Stimulated activated CD8-positive, alpha-beta memory T cell treated with anti-CD3 and anti-CD28 coated beads, Interleukin-15, amount 100 ng/mL, for 4 hours (primary cell): ENCODE data around the gene MRPL36.
"Not testable (repeated sequence)": the region's sequence is repeated elsewhere in the genome, so short reads cannot be mapped to it uniquely, and the experiment has no call there.

Experiments used
- DNase-seq, 2 donors: peaks; one replicate each; pipeline ENCODE4 v3.0.0-alpha.2; 2020; ENCODE audit warnings: low read depth in 2 of 2

MRPL36 gene

DNA sequence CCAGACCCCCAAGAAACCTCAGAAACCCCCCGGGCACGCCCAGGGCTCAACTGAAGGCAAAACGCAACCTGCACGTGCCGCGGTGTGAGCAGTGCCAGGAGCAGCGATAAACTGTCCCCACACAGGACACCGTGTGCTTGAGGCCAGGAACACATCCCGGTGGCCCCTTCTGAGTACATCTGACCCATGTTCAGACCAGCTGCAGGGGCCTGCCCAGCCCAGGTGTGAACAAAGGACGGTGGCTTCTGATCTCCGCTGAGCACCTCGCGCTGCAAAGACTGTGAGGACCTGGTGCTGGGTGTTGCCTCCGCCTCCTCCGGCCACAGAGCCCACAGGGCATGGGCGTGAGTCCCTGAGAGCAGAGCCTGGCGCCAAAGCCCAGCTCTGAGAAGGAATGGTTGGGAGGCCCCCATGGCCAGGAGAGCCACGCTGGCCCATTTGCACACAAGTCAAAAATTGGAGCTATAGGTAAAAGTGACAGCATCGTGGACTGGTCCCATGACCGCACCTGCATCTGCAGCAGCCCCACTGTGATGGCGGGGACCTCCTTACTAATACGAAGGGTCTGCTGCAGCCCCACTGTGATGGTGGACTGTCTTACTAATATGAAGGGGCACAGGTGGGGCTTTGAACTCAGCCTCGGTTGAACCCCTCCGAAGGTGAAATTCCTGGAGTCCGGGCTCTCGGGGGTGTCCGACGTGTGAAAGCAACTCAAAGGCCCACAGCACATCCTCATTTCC, 33.0 kb upstream of the MRPL36 start:
- DNase-seq: no peak

DNA sequence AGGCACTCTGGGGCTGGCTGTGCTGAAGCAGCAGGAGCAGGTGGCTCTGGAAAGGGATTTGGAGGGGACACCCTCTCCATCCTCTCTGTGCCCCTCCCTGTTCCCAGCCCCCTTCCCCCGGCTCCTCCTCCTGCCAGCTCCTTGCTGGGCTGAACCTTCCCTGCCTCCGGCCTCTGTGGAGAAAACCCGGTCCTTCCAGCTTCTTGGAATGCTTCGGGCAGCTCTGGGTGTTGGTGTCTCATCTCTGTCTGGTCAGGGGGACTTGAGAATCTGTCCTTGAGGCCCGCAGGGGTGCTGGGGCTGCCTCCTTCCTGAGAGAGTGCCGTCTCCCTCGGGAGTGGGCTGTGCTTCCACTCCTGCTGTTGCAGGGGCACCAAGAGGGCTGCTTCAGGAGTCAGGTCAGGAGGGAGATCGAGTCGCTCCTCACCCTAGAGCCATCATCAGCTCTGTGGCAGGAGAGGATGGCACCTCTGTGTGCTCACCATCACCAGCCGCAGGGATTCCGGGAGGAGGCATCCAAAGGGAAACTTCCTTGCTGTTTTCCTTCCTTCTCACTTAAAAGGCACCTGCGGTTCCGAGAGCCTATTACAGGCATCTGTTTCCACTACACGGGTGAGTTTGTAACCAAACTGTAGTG, 32.2 kb upstream of the MRPL36 start:
- DNase-seq: no peak

DNA sequence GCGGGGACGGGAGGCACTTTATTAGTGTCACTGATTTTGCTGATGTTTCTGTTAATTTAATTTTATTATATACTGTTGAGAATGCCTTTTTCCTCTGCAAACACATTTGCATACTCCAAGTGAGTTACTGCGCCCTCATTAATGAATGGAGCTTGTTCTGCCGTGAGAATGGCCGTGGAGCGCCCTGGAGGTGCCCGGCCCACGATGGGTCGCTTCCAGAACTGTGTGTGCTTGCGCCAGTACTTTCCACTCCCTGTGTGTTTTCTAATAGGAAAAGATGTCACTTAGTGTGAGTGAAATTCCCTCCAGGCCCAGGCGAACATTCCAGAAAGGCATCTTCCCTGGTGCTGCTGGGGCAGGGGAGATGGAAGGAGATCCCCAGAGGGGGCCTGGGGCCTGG, 31.6 kb upstream of the MRPL36 start:
- DNase-seq: no peak

DNA sequence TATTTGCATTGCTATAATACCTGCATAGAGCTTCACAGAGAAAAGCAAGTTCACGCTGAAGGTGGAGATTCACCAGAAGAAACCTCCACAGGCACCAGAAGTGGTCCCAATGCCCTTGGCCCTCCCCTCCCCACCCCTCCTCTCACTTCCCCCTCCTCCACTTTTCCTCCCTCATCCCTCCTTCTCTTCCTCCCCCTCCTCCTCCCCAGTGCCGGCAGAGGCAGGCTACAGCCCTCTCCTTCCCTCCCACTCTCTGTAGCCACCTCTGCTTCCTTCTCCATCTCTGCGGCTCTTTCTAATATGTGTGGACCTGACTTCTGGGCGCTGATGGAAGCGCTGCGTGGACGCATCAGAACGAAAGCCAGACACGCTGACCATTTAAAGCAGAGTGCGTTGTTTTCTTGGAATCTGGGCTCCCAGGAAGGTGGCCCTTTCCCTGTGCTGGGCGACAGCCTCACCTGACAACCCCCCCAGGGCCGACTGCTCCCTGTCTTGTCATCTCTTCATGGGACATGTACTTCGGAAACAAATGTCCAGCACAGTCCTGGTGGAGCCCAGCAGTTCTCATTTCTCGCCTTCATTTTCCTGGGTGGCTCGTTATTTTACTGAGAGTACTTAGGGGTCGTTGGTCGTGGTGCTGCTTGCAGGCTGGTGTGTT, 31.1 kb upstream of the MRPL36 start:
- no peak for DNase-seq

DNA sequence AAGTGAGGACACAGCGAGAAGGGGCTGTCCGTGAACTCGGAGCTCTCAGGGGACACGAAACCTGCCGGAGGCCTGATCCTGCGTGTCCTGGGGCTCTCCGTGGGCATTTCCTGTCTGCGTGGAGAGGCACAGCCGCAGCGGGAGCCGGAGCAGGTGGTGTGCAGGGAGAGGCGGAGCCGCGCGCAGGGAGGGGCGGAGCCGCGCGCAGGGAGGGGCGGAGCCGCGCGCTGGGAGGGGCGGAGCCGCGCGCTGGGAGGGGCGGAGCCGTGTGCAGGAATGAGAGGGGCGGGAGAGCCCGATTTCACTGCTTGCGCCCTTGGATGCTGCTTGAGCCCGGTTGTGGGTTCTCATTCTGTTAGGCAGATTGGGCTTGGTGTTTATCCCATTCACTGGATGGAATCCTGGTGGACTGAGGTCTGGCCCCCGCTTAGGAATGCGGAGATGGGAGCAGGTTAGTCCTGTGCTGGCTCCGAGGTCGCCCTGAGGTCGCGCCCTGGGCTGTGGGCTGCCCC, 28.3 kb upstream of the MRPL36 start:
- DNase-seq: no peak

DNA sequence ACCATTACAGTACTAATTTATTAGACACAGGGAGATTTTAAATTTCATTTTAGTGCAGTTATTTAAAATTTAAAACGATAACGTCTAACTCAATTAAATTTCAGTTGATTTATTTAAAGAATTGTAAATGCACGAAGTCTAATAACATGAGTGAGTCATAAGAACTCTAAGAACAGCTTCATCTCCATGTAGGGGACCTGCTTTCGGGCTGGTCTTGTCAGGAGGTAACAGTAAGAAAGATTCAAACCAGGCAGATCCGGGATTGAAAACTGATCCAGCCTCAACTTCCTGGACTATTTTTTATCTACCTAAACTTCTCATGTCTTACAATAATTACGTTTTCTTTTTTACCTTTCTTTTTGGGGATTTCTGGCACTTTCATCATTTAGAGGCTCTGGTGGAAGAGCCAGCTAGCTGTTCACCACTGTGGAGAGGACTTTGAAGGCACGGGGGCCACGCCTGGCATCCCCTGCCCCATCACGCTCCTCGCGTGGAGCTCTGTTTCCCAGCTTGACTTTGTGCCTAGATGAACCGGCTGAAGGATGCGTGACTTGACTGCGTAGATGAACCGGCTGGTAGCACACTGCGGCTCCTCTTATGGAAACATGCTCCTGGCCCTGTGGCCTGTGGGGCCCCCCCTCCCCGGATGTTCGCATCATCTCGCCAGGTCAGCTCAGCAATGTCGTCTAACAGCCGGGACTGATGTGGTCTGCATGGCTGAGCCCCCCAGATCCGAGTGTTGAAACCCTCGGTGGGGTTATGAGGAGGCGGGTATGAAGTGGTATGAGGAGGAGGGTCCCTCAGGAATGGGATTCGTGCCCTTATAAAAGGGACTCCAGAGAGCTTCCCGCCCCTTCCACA, 27.6 kb upstream of the MRPL36 start:
- DNase-seq: no peak

DNA sequence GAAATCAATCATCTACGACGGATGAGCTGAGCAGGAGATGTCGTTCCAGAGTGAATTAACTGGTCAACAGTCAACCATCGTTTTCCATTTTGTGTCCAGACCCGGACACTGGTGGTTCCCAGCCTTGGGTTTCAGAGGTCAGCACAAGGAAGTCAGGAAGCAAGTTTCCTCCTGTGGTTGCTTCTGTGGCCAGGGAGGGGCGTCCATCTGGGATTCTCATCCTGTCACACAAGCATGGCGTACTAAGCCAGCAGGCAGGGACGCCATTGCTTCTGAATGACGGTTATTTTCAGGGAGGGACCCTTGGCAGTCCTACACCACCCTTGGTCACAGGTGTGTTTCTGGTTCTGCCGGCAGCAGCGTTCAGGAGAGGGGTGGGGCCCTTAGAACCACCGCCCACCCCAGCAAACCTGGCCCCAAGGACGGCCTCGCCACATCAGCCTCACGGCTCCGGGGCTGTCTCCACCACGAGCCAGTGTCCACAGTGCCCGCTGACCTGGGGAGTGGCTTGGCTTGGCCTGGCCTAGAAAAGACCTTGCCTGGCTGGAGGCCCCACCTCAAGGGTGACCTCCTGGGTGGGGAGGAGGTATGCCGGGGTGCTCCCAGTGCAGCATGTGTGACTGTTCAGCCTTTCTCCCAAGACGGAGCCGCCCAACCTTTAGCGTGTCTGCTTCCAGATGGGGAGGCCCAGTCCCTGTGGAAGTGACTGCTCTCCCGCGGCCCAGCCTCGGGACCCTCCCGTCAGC, 26.8 kb upstream of the MRPL36 start:
- no peak for DNase-seq

DNA sequence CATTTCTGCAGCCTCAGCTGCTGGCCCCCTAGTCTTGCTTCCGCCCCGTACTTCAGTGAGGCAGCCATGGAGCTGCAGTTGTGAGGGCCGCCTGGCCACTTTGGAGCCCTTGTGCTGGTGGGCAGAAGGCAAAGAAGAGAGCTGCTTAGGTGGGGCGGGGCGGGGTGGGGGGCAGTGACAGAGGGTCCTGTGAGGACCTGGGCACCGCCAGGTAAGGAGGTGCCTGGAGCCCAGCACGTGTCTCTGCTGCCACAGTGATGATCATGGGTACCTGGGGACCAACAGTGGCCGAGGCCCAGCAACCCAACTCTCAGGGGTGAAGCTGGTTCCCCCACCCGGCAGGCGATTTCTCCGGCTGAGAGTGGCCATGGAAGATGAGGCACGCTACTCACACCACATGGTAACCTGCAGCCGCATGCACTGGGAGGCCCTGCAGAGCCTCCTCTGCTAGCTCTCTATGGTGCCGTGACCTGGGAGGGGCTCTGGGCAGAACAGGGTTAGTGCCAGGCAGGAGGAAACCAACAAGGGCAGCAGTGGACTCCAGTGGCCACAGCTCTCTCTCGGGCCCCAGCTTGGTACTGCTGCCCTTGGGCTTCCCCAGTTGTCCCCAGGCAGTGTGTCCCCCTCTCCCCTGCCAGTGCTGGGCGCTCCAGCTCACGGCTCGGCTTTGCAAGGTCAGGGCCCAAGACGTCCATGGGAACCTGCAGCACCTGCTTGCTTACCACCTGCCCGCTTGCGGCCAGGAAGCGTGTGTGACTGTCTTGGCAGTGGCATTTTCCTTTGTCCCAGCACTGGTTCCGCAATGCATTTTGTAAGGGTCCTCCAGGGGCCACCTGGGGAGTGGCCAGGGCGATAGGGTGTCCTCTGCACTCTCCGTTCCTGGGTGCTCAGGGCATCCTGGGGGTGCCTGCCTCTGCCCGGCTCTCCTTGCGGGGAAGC, 25.5 kb upstream of the MRPL36 start:
- DNase-seq: no peak

DNA sequence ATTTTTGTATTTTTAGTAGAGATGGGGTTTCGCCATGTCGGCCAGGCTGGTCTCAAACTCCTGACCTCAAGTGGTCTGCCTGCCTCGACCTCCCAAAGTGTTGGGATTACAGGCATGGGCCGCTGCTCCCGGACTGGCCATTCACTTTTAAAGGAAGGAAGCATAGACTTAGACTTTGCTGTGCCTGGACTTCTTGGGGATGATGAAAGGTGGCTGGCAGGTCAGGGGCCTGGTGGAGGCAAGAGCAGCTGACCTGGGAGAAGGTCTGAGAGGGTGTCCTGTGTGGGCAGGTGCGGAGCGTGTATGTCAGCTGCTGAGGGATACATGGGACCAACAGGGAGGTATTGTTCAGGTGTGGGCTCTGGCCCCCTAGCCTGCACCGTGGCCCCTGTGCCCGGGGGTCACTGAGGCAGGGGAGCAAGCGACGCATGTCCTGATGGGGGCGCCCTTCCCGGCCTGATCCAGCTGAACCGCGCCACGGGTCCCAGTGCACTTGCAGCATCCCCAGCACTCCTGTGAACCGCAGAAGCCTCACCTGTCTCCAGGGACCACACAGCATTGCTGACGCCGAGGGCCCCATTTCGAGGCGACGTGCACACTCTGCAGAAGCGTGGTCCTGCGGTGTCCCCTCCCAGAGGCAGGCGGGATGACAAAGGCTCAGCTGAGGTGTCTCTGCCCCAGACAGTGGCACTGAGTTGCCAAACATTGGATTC, 24.6 kb upstream of the MRPL36 start:
- no peak for DNase-seq

DNA sequence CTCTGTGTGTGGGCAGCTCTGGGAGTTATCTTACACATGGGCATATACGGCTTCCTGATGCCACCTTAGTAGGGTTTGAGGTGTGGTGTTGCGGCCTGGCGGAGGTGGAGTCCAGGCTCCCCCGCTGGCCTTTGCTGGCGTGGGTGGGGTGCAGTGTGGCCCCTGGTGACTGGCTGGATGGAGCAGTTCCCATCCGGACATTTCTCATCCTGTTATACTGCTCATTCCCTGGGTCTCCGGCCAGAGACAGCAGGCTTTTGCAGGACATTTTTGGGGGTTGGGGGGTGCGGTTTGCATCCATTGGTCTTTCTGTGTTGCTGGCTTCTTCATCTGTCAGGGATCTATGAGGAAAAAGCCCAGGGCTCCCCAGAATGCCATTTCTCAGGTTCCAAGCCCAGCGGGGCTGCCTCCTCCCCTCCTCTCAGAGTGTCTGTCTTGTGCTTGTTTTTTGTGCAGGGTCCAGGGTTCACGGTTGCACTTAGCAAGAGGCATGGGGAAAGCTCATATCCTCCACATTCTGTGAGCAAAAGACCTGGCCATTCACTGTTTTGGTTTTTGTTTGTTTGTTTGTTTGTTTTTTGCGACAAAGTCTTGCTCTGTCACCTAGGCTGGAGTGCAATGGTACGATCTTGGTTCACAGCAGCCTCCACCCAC, 23.9 kb upstream of the MRPL36 start:
- no peak for DNase-seq

DNA sequence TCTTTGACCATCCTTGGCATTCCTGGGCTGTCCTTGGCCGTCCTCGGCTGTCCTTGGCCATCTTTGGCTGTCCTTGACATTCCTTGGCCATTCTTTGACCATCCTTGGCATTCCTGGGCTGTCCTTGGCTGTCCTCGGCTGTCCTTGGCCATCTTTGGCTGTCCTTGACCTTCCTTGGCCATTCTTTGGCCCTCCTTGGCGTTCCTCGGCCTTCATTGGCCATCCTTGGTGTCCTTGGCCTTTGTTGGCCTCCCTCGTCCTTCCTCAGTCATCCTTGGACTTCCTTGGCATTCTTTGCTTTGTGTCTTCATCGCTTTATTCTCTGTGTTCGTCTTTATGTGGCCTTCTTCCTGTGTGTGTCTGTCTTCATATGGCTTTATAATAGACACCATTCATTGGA, 22.2 kb upstream of the MRPL36 start:
- no peak for DNase-seq

DNA sequence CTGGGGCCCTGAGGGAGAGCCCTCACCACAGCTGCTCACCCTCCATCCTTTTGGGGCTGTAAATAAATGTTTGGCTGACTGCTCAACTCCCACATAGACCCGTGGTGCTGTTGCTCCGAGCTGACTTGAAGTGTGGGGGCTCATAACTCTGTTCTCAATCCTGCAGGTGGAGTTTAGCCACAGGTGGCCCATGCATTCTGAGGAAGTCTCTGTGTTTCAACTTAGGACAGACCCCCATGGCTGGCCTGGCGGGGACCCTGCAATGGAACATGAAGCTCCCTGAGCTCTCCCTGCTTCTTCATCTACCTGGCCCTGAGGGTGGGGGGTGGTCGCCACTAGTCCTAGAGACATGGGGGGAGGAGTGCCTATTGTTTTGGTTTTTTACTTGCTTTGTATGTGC, 21.3 kb upstream of the MRPL36 start:
- no peak for DNase-seq

DNA sequence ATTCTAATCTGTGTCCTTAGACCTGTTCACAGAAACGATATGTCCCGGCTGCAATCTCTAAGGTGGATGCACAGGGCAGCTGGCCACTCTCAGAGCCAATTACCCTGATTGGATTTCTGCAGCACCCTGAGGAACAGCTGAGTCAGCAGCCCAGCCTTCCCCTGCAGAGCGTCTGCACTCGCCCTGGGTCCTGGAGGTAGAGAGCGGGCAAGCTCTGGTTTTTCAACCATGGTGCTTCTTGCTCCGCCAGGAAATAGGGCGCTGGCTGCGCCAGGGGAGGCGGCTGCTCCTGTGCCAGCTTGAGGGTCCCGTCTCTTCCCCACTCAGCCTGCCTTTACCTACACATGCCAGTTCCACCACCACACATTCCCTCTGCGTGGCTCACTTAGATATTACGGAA, 20.7 kb upstream of the MRPL36 start:
- no peak for DNase-seq

DNA sequence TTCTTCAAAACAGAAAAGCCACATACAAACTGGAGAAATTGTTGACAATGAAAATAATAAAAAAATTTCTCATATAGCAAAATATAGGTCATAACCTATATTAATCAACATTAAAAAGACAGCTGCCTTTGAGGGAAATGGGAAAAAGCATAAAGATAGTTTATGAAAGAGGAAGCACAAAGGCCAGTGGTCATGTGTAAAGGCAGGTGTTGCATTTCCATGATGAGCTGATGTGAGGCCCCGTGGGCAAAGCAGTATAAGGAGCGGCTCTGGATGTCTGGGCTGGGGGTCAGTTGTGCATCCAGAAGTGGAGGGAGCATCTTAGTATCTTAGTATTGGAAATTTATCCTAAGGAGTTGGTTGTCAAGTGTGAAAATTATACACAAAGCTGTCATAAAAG, 19.8 kb upstream of the MRPL36 start:
- no peak for DNase-seq

DNA sequence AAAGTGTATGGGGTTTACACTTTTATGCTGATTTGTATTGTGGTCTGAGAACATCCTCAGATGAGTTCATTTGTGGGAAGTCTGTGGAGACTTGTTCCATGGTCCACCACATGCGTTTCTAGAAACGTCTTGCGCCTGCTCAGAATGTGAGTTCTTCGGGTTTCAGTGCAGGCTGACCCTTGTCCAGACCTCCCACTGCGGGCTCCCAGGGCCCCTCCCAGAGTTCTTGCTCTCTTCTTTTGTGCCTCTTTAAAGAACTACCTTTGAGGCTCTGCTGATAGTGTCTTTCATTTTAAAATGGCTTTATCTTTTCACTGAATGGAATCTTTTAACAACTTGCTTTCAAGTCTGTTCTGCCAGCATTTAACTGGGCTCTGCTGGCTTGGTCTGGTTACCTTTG, 19.1 kb upstream of the MRPL36 start:
- no peak for DNase-seq

DNA sequence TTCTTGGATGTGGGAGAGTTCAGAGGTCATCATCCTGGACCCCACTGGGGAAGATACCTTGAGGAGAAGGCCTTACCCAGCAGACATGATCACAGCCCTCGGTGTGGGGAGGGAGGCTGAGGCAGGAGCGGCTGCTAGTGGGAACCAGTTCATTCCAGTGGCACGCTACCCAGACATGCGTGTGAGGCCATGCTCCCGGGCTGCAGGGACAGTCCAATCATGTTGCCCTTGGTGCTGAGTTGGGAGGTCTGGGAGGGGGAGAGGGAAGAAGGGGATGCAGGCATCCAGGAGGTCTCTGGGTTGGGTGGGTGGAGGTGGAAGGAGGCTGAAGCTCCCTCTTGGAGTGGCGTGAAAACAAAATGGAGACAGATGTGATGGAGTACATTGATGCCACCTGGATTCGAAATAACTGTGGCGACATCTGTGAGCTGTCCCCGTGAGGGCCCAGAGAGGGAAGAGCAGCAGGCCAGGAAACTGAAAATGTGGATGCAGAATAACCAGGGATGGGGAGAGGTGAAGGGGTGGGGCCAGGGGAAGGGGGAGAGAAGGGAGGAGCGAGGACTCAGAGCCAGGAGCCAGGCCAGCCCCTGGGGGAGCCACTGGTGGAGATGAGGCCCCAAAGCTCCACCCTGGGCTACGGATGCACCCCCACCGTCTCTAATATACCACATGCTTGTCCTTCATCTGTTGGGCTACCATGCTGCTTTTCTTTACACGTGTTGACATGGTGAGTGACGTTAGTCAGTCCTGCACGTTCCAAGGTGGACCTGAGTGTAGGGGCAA, 17.8 kb upstream of the MRPL36 start:
- DNase-seq: no peak

DNA sequence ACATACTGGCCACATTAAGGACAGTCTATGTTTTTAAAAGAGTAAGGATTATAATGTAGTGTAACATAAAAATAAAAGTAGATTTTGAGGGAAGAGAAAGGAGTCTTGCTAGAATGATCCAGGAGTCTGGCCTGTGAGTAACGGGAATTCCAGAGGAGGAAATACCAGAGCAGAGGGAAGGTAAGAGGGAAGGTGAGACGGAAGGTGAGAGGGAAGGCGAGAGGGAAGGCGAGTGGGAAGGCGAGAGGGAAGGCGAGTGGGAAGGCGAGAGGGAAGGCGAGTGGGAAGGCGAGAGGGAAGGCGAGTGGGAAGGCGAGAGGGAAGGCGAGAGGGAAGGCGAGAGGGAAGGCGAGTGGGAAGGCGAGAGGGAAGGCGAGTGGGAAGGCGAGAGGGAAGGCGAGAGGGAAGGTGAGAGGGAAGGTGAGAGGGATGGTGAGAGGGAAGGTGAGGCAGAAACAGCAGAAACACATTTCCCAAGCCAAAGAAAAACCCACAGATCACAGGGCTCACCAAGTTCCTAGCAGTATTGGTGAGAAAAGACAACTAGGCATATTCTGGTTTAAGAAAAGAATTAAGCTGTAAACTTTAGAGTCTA, 17.0 kb upstream of the MRPL36 start:
- DNase-seq: not testable (repeated sequence)

DNA sequence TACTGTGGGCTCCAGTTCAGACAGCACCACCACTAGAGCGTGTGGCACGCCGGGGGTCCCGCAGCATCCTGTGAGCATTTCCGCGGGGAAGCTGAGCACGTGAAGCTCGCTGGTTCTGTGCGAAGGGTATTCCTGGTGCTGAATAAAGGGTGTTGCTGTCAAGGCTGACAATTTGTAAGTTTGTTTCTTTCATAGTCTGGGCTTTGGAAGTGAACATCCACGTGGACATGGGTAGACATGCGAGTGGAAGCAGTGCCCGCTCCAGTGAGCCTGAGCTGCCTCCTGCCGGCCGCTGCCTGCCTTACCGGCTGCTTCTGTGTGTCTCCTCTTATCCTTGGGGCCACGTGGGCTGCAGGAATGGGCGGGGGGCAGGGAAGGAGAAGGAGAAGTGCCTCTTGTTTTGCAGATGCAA, 16.2 kb upstream of the MRPL36 start:
- no peak for DNase-seq
